Testis (tissue), 3 donors: ENCODE results near the gene ALK. TPM values are rescaled to one million over a fixed set of nuclear protein-coding genes. Genes with fewer than 3 reads are reported as not detected.

Source experiments
- DNase-seq: peaks from one replicate; pipeline ENCODE4 v3.0.0-alpha.2; 2019
- H3K27ac ChIP-seq, 2 donors: fragments of 200-600 bp; sonication (generic); one replicate each; pipeline ENCODE4 v1.5.1; 2019
- H3K27me3 ChIP-seq: fragments of 200-600 bp; sonication (generic); one replicate; pipeline ENCODE4 v1.5.1; 2019
- H3K36me3 ChIP-seq: fragments of 200-600 bp; sonication (generic); one replicate; pipeline ENCODE4 v1.5.1; 2017; ENCODE audit warnings: low read depth; ENCODE audit errors: missing control alignments
- H3K4me1 ChIP-seq: fragments of 200-600 bp; sonication (generic); one replicate; pipeline ENCODE4 v1.5.1; 2019
- H3K4me3 ChIP-seq, 2 donors: fragments of 200-600 bp; sonication (generic); one replicate each; pipeline ENCODE4 v1.5.1; 2017 to 2019
- H3K9me3 ChIP-seq: fragments of 200-600 bp; sonication (generic); one replicate; pipeline ENCODE4 v1.5.1; 2017
- CTCF ChIP-seq, 3 experiments: fragments of 450-650 bp in 2 of 3; fragments of 200-600 bp in 1 of 3; sonication (generic) in 1 of 3; IDR thresholded peaks; one replicate each; pipeline ENCODE4 v1.5.1; 2016 to 2019; ENCODE audit warnings: antibody characterized with exemption in 3 of 3, mild to moderate bottlenecking in 2 of 3, moderate library complexity in 1 of 3
- POLR2A ChIP-seq: fragments of 450-650 bp; IDR thresholded peaks from one replicate; pipeline ENCODE4 v1.6.1; 2017; ENCODE audit warnings: antibody characterized with exemption, mild to moderate bottlenecking, moderate library complexity
- WGBS, 2 donors: methylation state at CpG; one replicate each; pipeline ENCODE4 v1.1.5; 2018; 5-methylcytosine and 5-hydroxymethylcytosine counted together
- intact Hi-C: fragments of 100-400 bp; cut with DNase I; formaldehyde crosslinking; loops from one replicate; pipeline ENCODE4 v1.15.1; 2023; ENCODE audit warnings: low total_unique reads
- polyA plus RNA-seq: library from polyadenylated mRNA; stranded (reverse); fragments of 350-450 nt; fragmentation: Illumina TruSeq; extraction: RNeasy Lipid Tissue Mini Kit (QIAGEN cat#74804); gene quantifications from one replicate; pipeline ENCODE4 v1.2.3, GENCODE V29; 2014; ENCODE audit warnings: low read depth, low replicate concordance; ENCODE audit not compliant: insufficient read depth
- total RNA-seq, 2 donors: library from RNA; depleted of rRNA; stranded (reverse); fragments of >200 nt; gene quantifications; one replicate each; pipeline ENCODE4 v1.2.3, GENCODE V29; 2016

ALK gene
- total and polyA plus RNA-seq, 3 donors from 2014 or later: 2.1 to 3.8 (median 3.8) TPM

DNA sequence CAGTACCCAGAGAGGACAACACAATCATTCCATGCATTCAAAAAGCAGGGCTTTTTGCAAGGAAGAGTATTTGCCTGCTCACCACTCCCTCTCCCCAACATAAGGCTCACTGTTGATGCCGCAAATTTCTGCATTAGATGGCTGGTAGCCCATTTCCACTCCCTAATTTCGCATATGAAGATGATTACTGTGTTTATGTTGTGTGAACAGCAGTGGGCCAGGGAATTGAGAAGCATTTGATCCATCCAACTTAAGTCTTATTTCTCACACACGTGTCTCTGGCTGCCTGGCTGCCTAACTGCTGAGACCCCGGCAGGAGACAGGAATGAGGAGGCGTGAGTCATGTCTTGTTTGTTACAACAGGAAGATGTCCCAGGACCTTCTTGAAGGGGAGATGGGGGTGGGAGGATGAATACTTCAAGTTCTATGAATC is 294.1 kb downstream of the ALK start:
- 53 to 64% methylated on average over 5 of the region's 5 CpGs for WGBS, 2 donors
- TF ChIP-seq CTCF (IDR thresholded peaks at IDR 0.05) (no peak), POLR2A (no peak)
- intact Hi-C loops: no loop called here

DNA sequence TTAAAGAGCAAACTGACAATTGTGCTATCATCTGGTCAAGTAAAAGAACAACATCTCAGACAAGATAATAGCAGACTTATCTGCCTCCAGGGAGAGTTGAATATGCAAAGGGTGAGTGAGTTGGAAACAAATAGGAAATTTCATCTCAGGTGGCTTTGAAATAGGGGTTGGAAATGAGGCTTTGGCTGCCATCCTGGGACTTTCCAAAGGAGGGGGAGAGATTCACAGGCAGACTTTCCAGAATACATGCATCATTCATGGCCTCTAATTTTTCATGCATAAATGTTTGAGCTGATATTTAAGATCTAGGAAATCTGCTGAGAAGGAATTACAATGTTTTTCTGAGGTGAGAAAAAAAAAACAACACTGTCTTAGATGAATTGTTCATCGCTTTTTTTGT is 300.5 kb downstream of the ALK start:
- TF ChIP-seq POLR2A: no peak
- TF ChIP-seq CTCF (IDR thresholded peaks at IDR 0.05): no peak
- Histone ChIP-seq H3K27me3 (no peaks in the 10 kb centered on the region), H3K27ac (no peak overlapping the region), H3K36me3 (no peaks in the 10 kb centered on the region), H3K9me3 (no peaks in the 10 kb centered on the region), H3K4me1 (no peaks in the 10 kb centered on the region), H3K4me3 (no peak overlapping the region)
- intact Hi-C loops: no loop called here
- WGBS, 2 donors: 87 to 88% methylated on average over 1 of the region's 1 CpG
- no peak for DNase-seq

More for the DNA sequence above, 294.1 kb downstream of the ALK start:
- Histone ChIP-seq H3K4me3 (no peak overlapping the region), H3K27ac (no peak overlapping the region), H3K36me3 (no peaks in the 10 kb centered on the region), H3K27me3 (no peaks in the 10 kb centered on the region), H3K9me3 (no peaks in the 10 kb centered on the region), H3K4me1 (no peaks in the 10 kb centered on the region)
- DNase-seq: no peak

DNA sequence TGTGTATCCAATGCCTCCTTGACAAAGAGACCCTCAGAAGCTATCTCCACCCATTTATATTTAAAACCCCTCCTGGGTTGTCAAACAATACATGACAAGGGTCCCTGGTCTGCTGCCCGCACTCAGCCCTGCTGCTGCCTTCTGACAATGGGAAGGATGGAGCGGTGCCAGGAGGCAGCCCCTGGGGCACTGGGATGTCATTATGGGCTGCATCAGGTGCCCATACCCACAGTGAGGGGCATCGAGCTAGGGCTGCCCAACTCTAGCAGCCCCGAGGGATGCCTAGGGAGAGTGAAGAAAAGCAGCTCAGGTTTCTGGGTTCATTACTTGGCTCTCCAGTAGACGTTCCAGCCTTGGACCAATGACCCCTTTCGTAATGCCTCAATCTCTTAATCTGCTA is 301.7 kb downstream of the ALK start:
- Histone ChIP-seq H3K4me1 (no peaks in the 10 kb centered on the region), H3K4me3 (no peak overlapping the region), H3K9me3 (no peaks in the 10 kb centered on the region), H3K36me3 (no peaks in the 10 kb centered on the region), H3K27ac (no peak overlapping the region), H3K27me3 (no peaks in the 10 kb centered on the region)
- 84 to 88% methylated on average over 6 of the region's 6 CpGs for WGBS, 2 donors
- intact Hi-C loops: no loop called here
- DNase-seq: no peak
- TF ChIP-seq POLR2A: no peak
- TF ChIP-seq CTCF (IDR thresholded peaks at IDR 0.05): no peak

DNA sequence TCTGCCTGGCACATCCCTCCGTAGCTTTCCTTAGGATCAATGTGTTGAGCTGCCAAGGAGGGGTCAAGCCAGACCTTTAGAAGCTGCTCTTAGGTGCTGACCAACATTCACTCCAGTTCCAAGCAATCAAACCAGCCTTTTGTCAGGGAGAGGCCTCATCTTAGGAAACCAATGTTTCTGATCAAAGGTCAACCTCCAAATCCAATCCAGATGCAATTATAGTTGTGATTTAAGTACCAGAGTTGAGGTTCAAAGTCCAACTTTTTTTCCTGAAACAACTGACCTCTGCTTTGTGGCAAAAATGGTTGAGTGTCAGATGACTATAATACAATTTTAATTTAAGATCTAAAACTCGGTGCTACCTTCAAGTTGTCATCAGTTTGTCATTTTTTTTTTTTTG is 303.4 kb downstream of the ALK start:
- WGBS, 2 donors: 78 to 82% methylated on average over 2 of the region's 2 CpGs
- DNase-seq: no peak
- Histone ChIP-seq H3K4me1 (no peaks in the 10 kb centered on the region), H3K9me3 (no peaks in the 10 kb centered on the region), H3K36me3 (no peaks in the 10 kb centered on the region), H3K4me3 (no peak overlapping the region), H3K27ac (no peak overlapping the region), H3K27me3 (no peaks in the 10 kb centered on the region)
- intact Hi-C loops: no loop called here
- no peak for TF ChIP-seq POLR2A
- no peak for TF ChIP-seq CTCF (IDR thresholded peaks at IDR 0.05)

- TF ChIP-seq POLR2A: no peak
- TF ChIP-seq CTCF (IDR thresholded peaks at IDR 0.05): no peak
- no peak for DNase-seq
- Histone ChIP-seq H3K4me1 (no peaks in the 10 kb centered on the region), H3K4me3 (no peak overlapping the region), H3K27me3 (no peaks in the 10 kb centered on the region), H3K36me3 (no peaks in the 10 kb centered on the region), H3K9me3 (no peaks in the 10 kb centered on the region), H3K27ac (no peak overlapping the region)
- intact Hi-C loops: no loop called here
- WGBS, 2 donors: 81 to 94% methylated on average over 3 of the region's 3 CpGs
Observed at GRCh38 chr2:29617351-29617750, 304.0 kb downstream of the ALK start.
